SKM-1 (cell line): ENCODE results near the gene SIRT3.

ENCODE experiments used
- DNase-seq: peaks from one replicate; lab custom pipeline; 2025; ENCODE audit not compliant: unreplicated experiment; lab: John Stamatoyannopoulos, UW

SIRT3 gene

GRCh38 chr11:271319-271715 is 35.2 kb upstream of the SIRT3 start:
- DNase-seq = no peak

GRCh38 chr11:270451-271318 is 34.5 kb upstream of the SIRT3 start:
- DNase-seq = no peak

GRCh38 chr11:269146-269890 is 33.2 kb upstream of the SIRT3 start:
- DNase-seq = peak; percentile 82

GRCh38 chr11:268716-269145 is 32.6 kb upstream of the SIRT3 start:
- DNase-seq = peak; percentile 78

GRCh38 chr11:267491-267994 is 31.4 kb upstream of the SIRT3 start:
- peak; percentile 37 for DNase-seq

GRCh38 chr11:266676-267439 is 30.7 kb upstream of the SIRT3 start:
- peak; percentile 61 for DNase-seq

- DNase-seq = no peak
Measured at GRCh38 chr11:261624-262023, 25.5 kb upstream of the SIRT3 start.

- no peak for DNase-seq
Measured at GRCh38 chr11:259413-259812, 23.3 kb upstream of the SIRT3 start.

- DNase-seq = no peak
Measured at GRCh38 chr11:257766-258493, 21.8 kb upstream of the SIRT3 start.

- DNase-seq = no peak
Measured at GRCh38 chr11:256952-257737, 21.0 kb upstream of the SIRT3 start.

GRCh38 chr11:255816-256215 is 19.7 kb upstream of the SIRT3 start:
- no peak for DNase-seq

GRCh38 chr11:255176-255575 is 19.0 kb upstream of the SIRT3 start:
- no peak for DNase-seq

- DNase-seq = no peak
Measured at GRCh38 chr11:253886-254270, 17.7 kb upstream of the SIRT3 start.

GRCh38 chr11:253160-253885 is 17.2 kb upstream of the SIRT3 start:
- no peak for DNase-seq

- DNase-seq = no peak
Measured at GRCh38 chr11:252666-253065, 16.5 kb upstream of the SIRT3 start.

- no peak for DNase-seq
Measured at GRCh38 chr11:251550-251949, 15.4 kb upstream of the SIRT3 start.

GRCh38 chr11:250740-251299 is 14.7 kb upstream of the SIRT3 start:
- peak; percentile 22 for DNase-seq

- no peak for DNase-seq
Measured at GRCh38 chr11:250274-250673, 14.1 kb upstream of the SIRT3 start.

- DNase-seq = no peak
Measured at GRCh38 chr11:249062-249461, 12.9 kb upstream of the SIRT3 start.
